Tibial nerve (tissue), 4 donors: ENCODE measurements around the gene ATP6V0B.

Experiments
- EP300 ChIP-seq, 2 donors: sonication (generic); formaldehyde crosslinking; IDR thresholded peaks; one replicate each; pipeline ENCODE4 v1.6.1; 2017; ENCODE audit warnings: antibody characterized with exemption in 2 of 2, mild to moderate bottlenecking in 1 of 2
- TF ChIP-seq, protein P1 (sequence below), 5 experiments: fragments of 200-600 bp in 3 of 5; fragments of 450-650 bp in 2 of 5; sonication (generic) in 3 of 5; IDR thresholded peaks; one replicate each; pipeline ENCODE4 v1.5.1; 2016 to 2019; ENCODE audit warnings: antibody characterized with exemption in 5 of 5, mild to moderate bottlenecking in 3 of 5, moderate library complexity in 2 of 5

DNA sequence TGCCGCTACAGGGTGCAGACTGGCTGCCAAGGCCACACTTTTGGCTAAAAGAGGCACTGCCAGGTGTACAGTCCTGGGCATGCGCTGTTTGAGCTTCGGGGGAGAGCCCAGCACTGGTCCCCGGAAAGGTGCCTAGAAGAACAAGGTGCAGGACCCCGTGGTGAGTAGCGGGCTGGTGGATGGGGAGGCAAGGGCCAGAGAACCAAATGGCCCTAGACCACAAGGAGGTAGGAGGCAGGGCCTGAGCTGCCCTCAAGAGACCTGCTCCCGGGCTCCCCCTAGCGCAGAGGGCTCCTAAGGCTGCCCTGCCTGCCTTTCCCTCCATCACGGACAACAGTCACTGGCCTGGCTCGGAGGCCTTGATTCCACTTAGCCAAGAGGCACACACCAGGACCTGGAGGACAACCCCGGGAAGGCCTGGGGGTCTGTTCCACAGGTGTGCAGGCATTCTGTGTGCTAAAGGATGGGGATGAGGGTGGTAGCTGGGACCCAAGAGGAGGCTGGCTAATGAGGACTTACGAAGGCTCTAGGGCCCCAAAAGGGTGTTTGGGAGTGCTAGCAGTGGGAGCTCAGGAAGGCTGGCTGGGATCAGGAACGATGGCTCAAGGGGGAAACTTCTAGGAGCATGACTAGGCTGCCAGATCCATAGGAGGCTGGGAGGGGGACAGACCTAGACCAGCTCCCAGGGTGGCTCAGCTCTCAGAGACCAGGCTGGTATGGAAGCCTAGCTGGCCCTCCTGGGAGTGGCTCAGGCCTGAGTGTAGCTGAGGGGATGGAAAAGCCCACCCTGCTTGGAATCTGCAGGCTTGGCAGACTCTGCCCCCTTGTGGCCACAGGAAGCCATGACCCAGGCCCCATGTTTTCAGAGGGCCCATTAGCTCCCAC, 40.4 kb upstream of the ATP6V0B start:
- TF ChIP-seq, protein P1, sequence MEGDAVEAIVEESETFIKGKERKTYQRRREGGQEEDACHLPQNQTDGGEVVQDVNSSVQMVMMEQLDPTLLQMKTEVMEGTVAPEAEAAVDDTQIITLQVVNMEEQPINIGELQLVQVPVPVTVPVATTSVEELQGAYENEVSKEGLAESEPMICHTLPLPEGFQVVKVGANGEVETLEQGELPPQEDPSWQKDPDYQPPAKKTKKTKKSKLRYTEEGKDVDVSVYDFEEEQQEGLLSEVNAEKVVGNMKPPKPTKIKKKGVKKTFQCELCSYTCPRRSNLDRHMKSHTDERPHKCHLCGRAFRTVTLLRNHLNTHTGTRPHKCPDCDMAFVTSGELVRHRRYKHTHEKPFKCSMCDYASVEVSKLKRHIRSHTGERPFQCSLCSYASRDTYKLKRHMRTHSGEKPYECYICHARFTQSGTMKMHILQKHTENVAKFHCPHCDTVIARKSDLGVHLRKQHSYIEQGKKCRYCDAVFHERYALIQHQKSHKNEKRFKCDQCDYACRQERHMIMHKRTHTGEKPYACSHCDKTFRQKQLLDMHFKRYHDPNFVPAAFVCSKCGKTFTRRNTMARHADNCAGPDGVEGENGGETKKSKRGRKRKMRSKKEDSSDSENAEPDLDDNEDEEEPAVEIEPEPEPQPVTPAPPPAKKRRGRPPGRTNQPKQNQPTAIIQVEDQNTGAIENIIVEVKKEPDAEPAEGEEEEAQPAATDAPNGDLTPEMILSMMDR (IDR thresholded peaks at IDR 0.05) = peak; percentile 86 to 94 (median 87)
- no peak for TF ChIP-seq EP300 (IDR thresholded peaks at IDR 0.05)
